ENCODE results near the gene SP9. TPM values are rescaled to one million over a fixed set of nuclear protein-coding genes. Genes with fewer than 3 reads are reported as not detected.
"Not testable (repeated sequence)": the region's sequence is repeated elsewhere in the genome, so short reads cannot be mapped to it uniquely, and the experiment has no call there.

The SP9 gene
- total RNA-seq, 1 donor from 2014 or later: not detected

DNA sequence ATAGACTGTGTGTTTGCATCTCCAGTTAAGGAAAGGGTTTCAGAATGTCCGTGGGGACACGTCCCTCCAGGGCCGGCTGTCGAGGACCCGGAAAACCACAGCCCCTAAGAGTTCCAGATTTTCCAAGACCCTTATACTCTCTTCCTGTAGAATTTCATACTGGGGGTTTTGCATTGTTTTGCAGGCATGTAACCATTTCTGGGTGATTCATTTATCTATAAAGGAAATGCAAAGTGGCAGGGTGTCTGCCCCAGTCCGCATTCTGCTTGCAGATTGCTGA lies 8.5 kb downstream of the SP9 start:
- intact Hi-C loops (cut with micrococcal nuclease): loop anchor here (2.0 to 5.0 kb wide), 4 partner anchors 381 to 1316 kb away; no protein-coding TSS in a partner anchor

DNA sequence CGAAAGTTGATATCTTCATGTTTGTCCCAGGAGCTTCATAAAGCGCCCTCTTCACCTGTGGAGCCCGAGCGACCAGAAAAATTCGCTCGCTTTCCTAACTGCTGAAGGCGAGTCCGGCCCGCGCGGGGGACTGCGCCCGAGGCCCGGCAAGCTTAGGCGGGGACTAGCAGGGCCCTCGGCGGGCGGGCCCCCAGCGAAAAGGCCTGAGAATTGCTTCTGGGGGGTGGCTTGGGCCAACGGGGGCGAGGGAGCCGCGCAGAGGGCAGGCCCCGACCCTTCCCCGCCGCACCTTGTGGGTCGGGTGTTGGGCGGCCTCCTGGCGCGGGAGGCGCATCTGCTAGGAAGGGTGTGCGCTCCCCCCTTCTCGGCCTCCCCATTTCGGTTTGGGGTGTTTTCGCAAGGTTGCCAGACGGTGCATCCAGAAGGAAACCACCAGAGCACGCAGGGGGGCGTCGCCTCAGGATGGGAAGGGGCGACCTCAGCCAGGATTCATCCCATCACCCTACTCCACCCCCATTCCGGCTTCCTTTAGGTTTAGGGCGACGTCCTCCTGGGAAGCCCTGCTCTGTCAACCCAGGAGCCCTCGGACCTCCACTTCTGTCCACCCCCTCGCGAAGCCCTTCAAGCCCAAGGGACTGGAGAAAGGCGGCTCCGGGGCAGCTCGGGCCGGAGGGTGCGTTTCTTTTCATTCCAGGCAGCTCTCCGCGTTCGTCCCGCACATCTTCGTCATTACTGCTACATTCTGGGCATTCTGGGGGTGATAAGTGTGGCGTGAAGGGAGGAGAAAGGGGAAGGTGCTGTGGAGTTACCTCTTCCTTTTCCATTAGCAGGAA lies 9.1 kb downstream of the SP9 start:
- intact Hi-C loops (cut with micrococcal nuclease): loop anchor here (2.0 to 5.0 kb wide), 4 partner anchors 382 to 1317 kb away; no protein-coding TSS in a partner anchor

GRCh38 chr2:174344716-174345461 lies 10.1 kb downstream of the SP9 start:
- intact Hi-C loops (cut with micrococcal nuclease): loop anchor here (5.0 kb wide), 3 partner anchors 383 to 988 kb away; no protein-coding TSS in a partner anchor

DNA sequence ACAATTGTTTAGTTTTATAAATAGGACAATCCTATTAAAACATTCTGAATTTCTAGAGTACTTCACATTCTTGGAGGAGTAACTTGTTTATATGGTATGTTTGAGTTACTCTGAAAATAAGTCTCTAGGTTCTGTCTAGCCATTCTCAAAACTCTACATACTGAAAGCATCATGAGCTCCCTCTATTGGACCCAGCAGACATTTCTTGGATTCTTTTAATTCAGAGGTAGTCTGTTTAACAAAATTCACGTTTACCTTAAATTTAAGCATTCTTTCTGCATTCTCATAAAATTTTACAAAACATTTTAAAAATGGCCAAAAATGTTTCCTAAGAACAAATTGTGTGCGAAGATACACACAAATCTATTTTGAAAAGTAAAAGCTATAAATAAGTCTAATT lies 15.3 kb downstream of the SP9 start:
- intact Hi-C loops (cut with micrococcal nuclease): no loop called here

- intact Hi-C loops (cut with micrococcal nuclease): no loop called here
These were observed 15.9 kb downstream of the SP9 start for GRCh38 chr2:174350593-174351181.

- intact Hi-C loops (cut with micrococcal nuclease): no loop called here
These were observed 18.2 kb downstream of the SP9 start for GRCh38 chr2:174353004-174353403.

GRCh38 chr2:174356347-174356746 lies 21.6 kb downstream of the SP9 start:
- intact Hi-C loops (cut with micrococcal nuclease): no loop called here

DNA sequence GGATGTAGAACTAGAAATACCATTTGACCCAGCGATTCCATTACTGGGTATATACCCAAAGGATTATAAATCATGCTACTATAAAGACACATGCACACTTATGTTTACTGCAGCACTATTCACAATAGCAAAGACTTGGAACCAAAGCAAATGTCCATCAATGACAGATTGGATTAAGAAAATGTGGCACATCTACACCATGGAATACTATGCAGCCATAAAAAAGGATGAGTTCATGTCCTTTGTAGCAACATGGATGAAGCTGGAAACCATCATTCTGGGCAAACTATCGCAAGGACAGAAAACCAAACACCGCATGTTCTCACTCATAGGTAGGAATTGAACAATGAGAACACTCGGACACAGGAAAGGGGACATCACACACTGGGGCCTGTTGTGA lies 24.9 kb downstream of the SP9 start:
- intact Hi-C loops (cut with micrococcal nuclease): not testable (repeated sequence)

DNA sequence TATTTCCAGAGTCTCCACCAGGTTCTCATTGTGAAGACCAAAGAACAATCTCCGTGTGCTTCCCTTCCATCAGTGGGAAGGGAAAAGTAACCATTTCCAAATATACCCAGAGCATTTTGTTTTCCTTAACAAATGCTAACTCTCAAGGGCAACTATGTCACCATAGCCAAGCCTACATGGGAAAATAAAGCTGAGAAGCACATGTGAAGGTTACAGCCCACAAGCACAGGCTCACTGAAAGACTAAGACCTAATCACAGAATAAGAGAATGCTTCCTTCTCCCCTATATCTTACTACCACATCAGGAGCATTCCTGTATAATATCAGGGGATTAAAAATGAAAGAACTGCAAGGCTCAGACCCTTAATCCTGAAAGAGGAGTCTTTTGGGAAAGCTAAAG lies 28.2 kb downstream of the SP9 start:
- intact Hi-C loops (cut with micrococcal nuclease): no loop called here

DNA sequence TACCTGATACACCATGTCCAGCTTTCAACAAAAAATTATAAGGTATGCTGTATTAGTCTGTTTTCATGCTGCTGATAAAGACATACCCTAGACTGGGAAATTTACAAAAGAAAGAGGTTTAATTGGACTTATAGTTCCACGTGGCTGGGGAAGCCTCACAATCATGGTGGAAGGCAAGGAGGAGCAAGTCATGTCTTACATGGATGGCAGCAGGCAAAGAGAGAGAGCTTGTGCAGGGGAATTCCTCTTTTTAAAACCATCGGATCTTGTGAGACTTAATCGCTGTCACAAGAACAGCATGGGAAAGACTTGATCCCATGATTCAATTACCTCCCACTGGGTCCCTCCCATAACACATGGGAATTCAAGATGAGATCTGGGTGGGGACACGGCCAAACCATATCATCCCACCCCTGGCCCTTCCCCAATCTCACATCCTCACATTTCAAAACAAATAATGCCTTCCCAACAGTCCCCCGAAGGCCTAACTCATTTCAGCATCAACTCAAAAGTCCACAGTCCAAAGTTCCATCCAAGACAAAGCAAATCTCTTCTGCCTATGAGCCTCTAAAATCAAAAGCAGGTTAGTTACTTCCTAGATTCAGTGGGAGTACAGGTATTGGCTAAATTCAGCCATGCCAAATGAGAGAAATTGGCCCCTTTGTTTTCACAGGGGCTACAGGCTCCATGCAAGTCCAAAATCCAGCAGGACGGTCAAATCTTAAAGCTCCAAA lies 28.9 kb downstream of the SP9 start:
- intact Hi-C loops (cut with micrococcal nuclease): not testable (repeated sequence)

GRCh38 chr2:174364628-174365027 lies 29.9 kb downstream of the SP9 start:
- intact Hi-C loops (cut with micrococcal nuclease): no loop called here

- intact Hi-C loops (cut with micrococcal nuclease): no loop called here
These were observed 30.8 kb downstream of the SP9 start for GRCh38 chr2:174365571-174365970.

DNA sequence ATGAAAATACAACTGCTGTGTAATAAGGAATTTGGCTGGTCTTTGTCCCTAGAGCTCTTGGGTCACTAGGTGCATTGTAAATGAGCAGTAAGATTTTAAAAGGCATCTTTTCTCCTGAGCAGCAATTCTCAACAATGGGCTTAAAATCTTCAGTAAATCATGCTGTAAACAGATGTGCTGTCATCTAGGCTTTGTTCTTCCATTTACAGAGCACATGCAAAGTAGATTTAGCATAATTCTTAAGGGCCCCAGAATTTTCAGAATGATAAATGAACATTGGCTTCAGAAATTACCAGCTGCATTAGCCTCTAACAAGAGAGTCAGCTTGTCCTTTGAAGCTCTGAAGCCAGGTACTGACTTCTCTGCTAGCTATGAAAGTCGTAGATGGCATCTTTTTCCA lies 33.9 kb downstream of the SP9 start:
- intact Hi-C loops (cut with micrococcal nuclease): no loop called here

GRCh38 chr2:174376967-174377366 lies 42.2 kb downstream of the SP9 start:
- intact Hi-C loops (cut with micrococcal nuclease): no loop called here

- intact Hi-C loops (cut with micrococcal nuclease): no loop called here
These were observed 49.0 kb downstream of the SP9 start for GRCh38 chr2:174383796-174384195.

DNA sequence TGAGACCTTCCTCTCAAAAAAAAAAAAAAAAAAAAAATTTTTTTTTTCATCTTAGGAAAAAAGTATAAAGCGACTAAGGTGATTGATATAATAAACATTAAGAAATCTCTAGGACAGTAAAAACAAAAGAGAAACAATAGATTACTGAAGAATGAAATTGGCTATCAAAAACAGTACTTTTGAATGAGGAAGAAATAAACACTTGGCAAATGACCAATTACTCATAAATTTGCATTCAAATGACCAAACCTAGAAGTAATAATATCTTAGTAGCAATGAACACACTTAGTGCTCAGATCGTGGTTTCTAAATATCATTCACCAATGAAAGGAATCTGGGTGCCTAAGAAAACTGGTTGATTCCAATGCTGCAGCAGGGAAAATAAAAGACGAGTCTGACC lies 50.4 kb downstream of the SP9 start:
- intact Hi-C loops (cut with micrococcal nuclease): no loop called here

Other genes starting within 250 kb of the SP9 start
- 75.2 and 78.2 TPM in 2 replicates for gene OLA1, start 86.4 kb upstream of the SP9 start, total RNA-seq
- gene SCRN3, start 60.8 kb downstream of the SP9 start, total RNA-seq: 18.0 and 18.5 TPM in 2 replicates
- 18.0 and 19.2 TPM in 2 replicates for gene GPR155, start 152.1 kb downstream of the SP9 start, total RNA-seq

All from T-helper 1 cell treated with Interleukin-12 subunit alpha and Interleukin-12 subunit beta and Interleukin-4 antibody, amounts not matched to agents 30 ng/mL and 1 ng/mL, for 36 hours (primary cell).